PC-3 (cell line): ENCODE data around the gene LAMTOR3. TPM values are rescaled to one million over a fixed set of nuclear protein-coding genes. Genes with fewer than 3 reads are reported as not detected.

Source experiments
- ATAC-seq: fragments of 200-7000 bp; cut with Tn5 transposase; 2 replicates; pipeline ENCODE4 v1.9.1; 2020; ENCODE audit warnings: mild to moderate bottlenecking, moderate library complexity
- BruUV-seq: library from RNA; stranded (reverse); fragments of 400-500 nt; replicated peaks from 2 replicates; lab custom pipeline; 2021; lab: Mats Ljungman, UMichigan
- CTCF ChIA-PET: fragments of 300-600 bp; sonication (Branson Sonifier 250); formaldehyde crosslinking; loops from one replicate; lab custom pipeline; 2022; ENCODE audit warnings: antibody characterized with exemption; lab: Charles Lee
- POLR2A ChIA-PET: fragments of 300-600 bp; sonication (Branson Sonifier 250); formaldehyde crosslinking; loops from one replicate; lab custom pipeline; 2022; ENCODE audit warnings: antibody characterized with exemption; ENCODE audit not compliant: unreplicated experiment; lab: Charles Lee
- DNase-seq: peaks from one replicate; pipeline ENCODE4 v3.0.0-alpha.2; 2015
- H2AFZ ChIP-seq: fragments of 300-600 bp; sonication (generic); 2 replicates; pipeline ENCODE4 v1.6.0; 2016; ENCODE audit warnings: antibody characterized with exemption, low read length
- H3F3A ChIP-seq: fragments of 300-600 bp; sonication (generic); one replicate; pipeline ENCODE4 v1.6.0; 2017; ENCODE audit warnings: antibody characterized with exemption, low read length, control low read depth, mild to moderate bottlenecking; ENCODE audit not compliant: unreplicated experiment
- H3K27ac ChIP-seq: fragments of 300-600 bp; sonication (generic); 2 replicates; pipeline ENCODE4 v1.5.1; 2016; ENCODE audit warnings: mild to moderate bottlenecking, low read length
- H3K27me3 ChIP-seq: fragments of 300-600 bp; sonication (generic); 2 replicates; pipeline ENCODE4 v1.6.1; 2016; ENCODE audit warnings: low read length, mixed read lengths
- H3K36me3 ChIP-seq: fragments of 300-600 bp; sonication (generic); 2 replicates; pipeline ENCODE4 v1.6.1; 2016; ENCODE audit warnings: low read depth, mixed run types, low read length, mixed read lengths
- H3K4me1 ChIP-seq: fragments of 300-600 bp; sonication (generic); 2 replicates; pipeline ENCODE4 v1.5.1; 2016; ENCODE audit warnings: low read length; ENCODE audit not compliant: insufficient read depth
- H3K4me2 ChIP-seq: fragments of 300-600 bp; sonication (generic); 2 replicates; pipeline ENCODE4 v1.6.0; 2016; ENCODE audit warnings: low read length
- H3K4me3 ChIP-seq: fragments of 300-600 bp; sonication (generic); 2 replicates; pipeline ENCODE4 v1.5.1; 2016; ENCODE audit warnings: mild to moderate bottlenecking, low read length, mixed read lengths
- H3K79me2 ChIP-seq: fragments of 300-600 bp; sonication (generic); 2 replicates; pipeline ENCODE4 v1.6.1; 2017; ENCODE audit warnings: low read length, mixed read lengths
- H3K9ac ChIP-seq: fragments of 300-600 bp; sonication (generic); 2 replicates; pipeline ENCODE4 v1.6.0; 2016; ENCODE audit warnings: mild to moderate bottlenecking, low read length
- H3K9me2 ChIP-seq: fragments of 300-600 bp; sonication (generic); replicated peaks from 2 replicates; pipeline ENCODE4 v1.6.1; 2016; ENCODE audit warnings: mixed run types, low read length, mixed read lengths
- H3K9me3 ChIP-seq: fragments of 300-600 bp; sonication (generic); 2 replicates; pipeline ENCODE4 v1.6.1; 2016; ENCODE audit warnings: low read length, mixed read lengths
- H4K20me1 ChIP-seq: fragments of 300-600 bp; sonication (generic); 2 replicates; pipeline ENCODE4 v1.6.1; 2016; ENCODE audit warnings: low read length, mixed read lengths
- CTCF ChIP-seq: fragments of 300-600 bp; sonication (generic); conservative IDR thresholded peaks from 2 replicates; pipeline ENCODE4 v1.5.1; 2017; ENCODE audit warnings: antibody characterized with exemption, low read depth, mild to moderate bottlenecking, low read length
- EZH2 ChIP-seq: fragments of 300-600 bp; sonication (generic); IDR thresholded peaks from one replicate; pipeline ENCODE4 v1.6.1; 2017; ENCODE audit warnings: antibody characterized with exemption, mild to moderate bottlenecking, low read length; ENCODE audit not compliant: unreplicated experiment
- EZH2phosphoT487 ChIP-seq: fragments of 300-600 bp; sonication (generic); IDR thresholded peaks from 2 replicates; pipeline ENCODE4 v1.6.1; 2018; ENCODE audit warnings: mild to moderate bottlenecking, antibody characterized with exemption, low read length, borderline replicate concordance
- intact Hi-C: fragments of 100-400 bp; cut with micrococcal nuclease; formaldehyde crosslinking; loops from 2 replicates; pipeline ENCODE4 v1.9.0; 2023
- total RNA-seq: library from RNA; depleted of rRNA; stranded (reverse); fragments of >200 nt; gene quantifications from 2 replicates; pipeline ENCODE4 v1.2.3, GENCODE V29; 2014; rRNA removed

The LAMTOR3 gene
- total RNA-seq, 1 experiment from 2014 or later: 14.0 TPM

- TF ChIP-seq EZH2 (no peak), EZH2phosphoT487 (no peak), CTCF (no peak)
- Histone ChIP-seq H3K9me2 (no peaks in the 10 kb centered on the region), H3F3A (no peaks in the 10 kb centered on the region), H3K9ac (no peak overlapping the region), H3K4me3 (no peak overlapping the region), H3K9me3 (no peaks in the 10 kb centered on the region), H3K27me3 (no peaks in the 10 kb centered on the region), H3K36me3 (no peaks in the 10 kb centered on the region), H3K4me1 (peaks cover 10% of the 10 kb centered on the region; the same call in 1 of the 2 replicates), H3K27ac (no peak overlapping the region), H2AFZ (no peak overlapping the region), H3K79me2 (0 out of 2 replicates have a peak, but pooled peaks cover 3% of the 10 kb centered on the region), H3K4me2 (no peak overlapping the region), H4K20me1 (no peaks in the 10 kb centered on the region)
- DNase-seq: peak; percentile 7
- no TSS peak for BruUV-seq
- intact Hi-C loops: no loop called here
- ChIA-PET CTCF (no interaction called here), POLR2A (interaction anchor here (0.6 kb wide), 1 partner anchor 12 kb away, joined by 3 read pairs; the partner anchor contains the start of gene DAPP1)
- ATAC-seq: no peak
Measured at GRCh38 chr4:99828477-99828876, 65.8 kb downstream of the LAMTOR3 start.

Other genes starting within 250 kb of the LAMTOR3 start
- 0.04 TPM in 1 of 2 replicates, not detected in the other for gene C4orf54, start 236.6 kb downstream of the LAMTOR3 start, total RNA-seq
- 11.6 and 11.8 TPM in 2 replicates for gene DAPP1, start 77.6 kb downstream of the LAMTOR3 start, total RNA-seq
- gene DNAJB14, start 52.2 kb upstream of the LAMTOR3 start, total RNA-seq: 8.8 and 18.9 TPM in 2 replicates
- 384 and 433 TPM in 2 replicates for gene H2AZ1, start 55.8 kb upstream of the LAMTOR3 start, total RNA-seq